Dendritic cell treated with granulocyte-macrophage colony-stimulating factor and Interleukin-4, amounts not matched to agents 40 ng/mL and 50 ng/mL, for 4 days (primary cell): ENCODE data around the gene KRT85.

Source experiments
- H3K27ac Mint-ChIP-seq: one replicate; pipeline ENCODE4 v1.8.0; 2022; ENCODE audit warnings: mild to moderate bottlenecking, mixed read lengths
- H3K27me3 Mint-ChIP-seq: one replicate; pipeline ENCODE4 v1.8.0; 2022; ENCODE audit warnings: mild to moderate bottlenecking, mixed read lengths
- H3K36me3 Mint-ChIP-seq: one replicate; pipeline ENCODE4 v1.8.0; 2022; ENCODE audit warnings: low read depth, mixed read lengths
- H3K4me1 Mint-ChIP-seq: one replicate; pipeline ENCODE4 v1.8.0; 2022; ENCODE audit warnings: low read depth, mixed read lengths
- H3K4me3 Mint-ChIP-seq: one replicate; pipeline ENCODE4 v1.8.0; 2022; ENCODE audit warnings: mild to moderate bottlenecking, moderate library complexity, mixed read lengths
- H3K9me3 Mint-ChIP-seq: one replicate; pipeline ENCODE4 v1.8.0; 2022; ENCODE audit warnings: mixed read lengths
- intact Hi-C: fragments of 100-400 bp; cut with micrococcal nuclease; formaldehyde crosslinking; loops from one replicate; pipeline ENCODE4 v1.15.0; 2022

The KRT85 gene

DNA sequence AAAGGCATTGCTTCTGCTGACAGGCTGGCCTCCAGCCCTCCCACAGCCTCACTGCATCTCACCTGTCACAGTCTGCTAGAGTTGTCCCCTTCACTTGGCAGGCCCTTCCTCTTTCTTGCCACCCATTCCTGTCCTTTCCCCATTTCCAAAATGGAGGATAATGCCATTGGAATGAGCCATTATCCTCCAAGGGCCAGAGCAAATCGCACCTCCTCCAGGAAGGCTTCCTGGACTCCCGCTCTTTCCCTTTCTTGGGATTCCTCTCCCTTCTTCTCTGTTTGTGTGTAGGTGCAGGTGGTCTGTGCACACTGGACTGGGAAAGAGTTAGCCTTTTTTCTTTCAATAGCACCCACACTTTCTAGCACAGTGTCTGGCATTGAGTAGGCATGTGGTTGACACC is 35.1 kb upstream of the KRT85 start:
- H3K27me3 Mint-ChIP-seq = peaks cover 2% of the 10 kb centered on the region
- H3K4me3 Mint-ChIP-seq = no peak overlapping the region
- intact Hi-C loops = no loop called here
- H3K4me1 Mint-ChIP-seq = peaks cover 5% of the 10 kb centered on the region
- H3K9me3 Mint-ChIP-seq = no peaks in the 10 kb centered on the region
- no peaks in the 10 kb centered on the region for H3K36me3 Mint-ChIP-seq
- no peak overlapping the region for H3K27ac Mint-ChIP-seq

DNA sequence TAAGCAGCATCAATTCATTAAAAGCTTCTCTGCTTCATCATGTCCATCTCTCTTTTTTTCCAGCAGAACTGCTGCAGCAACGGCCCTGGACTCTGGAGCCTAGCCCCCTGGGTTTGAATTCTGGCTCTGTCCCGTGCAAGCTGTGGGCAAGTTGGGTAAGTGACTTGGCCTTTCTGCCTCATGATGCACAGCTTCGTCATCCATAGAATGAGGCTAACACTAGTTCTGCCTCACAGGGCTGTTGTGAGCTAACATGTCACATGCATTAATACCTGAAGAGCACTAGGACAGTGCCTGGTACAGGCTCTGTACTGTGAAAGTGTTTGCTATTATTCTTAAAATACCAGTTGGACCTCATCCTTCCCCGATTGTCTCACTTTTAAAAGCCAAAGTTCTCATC is 34.6 kb upstream of the KRT85 start:
- Mint-ChIP-seq H3K27ac (no peak overlapping the region), H3K4me3 (no peak overlapping the region), H3K36me3 (no peaks in the 10 kb centered on the region), H3K4me1 (peaks cover 5% of the 10 kb centered on the region), H3K27me3 (peaks cover 4% of the 10 kb centered on the region), H3K9me3 (no peaks in the 10 kb centered on the region)
- intact Hi-C loops = no loop called here

DNA sequence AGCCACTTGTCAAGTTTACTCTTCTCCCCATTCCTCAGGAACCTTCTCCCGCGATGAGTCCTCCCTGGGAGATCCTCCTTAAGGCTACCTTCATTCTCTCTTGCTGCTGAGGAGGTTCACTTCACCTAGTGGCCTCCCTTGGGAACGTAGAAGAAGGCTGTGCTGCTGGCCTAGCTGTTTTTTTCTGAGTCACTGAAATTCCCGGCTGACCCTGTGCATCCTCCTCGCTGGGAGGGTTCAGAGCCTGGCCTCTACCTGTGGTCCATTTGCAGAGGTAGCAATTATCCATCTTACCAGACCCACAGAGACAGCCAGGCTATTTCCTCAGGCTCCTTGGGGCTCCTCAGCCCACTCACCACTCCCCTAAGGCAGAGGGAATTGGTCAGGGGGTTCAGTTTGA is 34.2 kb upstream of the KRT85 start:
- Mint-ChIP-seq H3K36me3 (no peaks in the 10 kb centered on the region), H3K27ac (no peak overlapping the region), H3K27me3 (peaks cover 6% of the 10 kb centered on the region), H3K9me3 (no peaks in the 10 kb centered on the region), H3K4me3 (no peak overlapping the region), H3K4me1 (peaks cover 5% of the 10 kb centered on the region)
- intact Hi-C loops = no loop called here

DNA sequence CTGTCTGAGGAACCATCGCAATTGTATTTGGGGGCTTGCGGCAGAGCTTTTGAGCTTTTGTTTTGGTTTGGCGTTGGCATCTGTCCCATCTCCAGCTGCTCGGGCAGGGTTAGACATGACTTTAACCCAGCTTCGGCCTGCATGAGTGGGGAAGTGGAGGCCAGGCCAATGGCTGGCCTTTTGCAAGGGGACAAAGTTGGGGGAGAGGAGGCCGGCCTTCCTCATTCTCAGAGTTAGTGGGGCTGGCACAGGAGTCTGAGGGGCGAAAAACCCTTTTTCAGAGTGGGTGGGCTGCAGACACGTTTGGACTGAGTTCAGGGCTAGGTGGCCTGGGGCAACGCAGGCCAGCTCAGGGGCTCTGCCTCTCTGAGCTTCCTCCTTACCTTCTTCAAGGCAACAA is 33.6 kb upstream of the KRT85 start:
- Mint-ChIP-seq H3K9me3 (no peaks in the 10 kb centered on the region), H3K36me3 (no peaks in the 10 kb centered on the region)

DNA sequence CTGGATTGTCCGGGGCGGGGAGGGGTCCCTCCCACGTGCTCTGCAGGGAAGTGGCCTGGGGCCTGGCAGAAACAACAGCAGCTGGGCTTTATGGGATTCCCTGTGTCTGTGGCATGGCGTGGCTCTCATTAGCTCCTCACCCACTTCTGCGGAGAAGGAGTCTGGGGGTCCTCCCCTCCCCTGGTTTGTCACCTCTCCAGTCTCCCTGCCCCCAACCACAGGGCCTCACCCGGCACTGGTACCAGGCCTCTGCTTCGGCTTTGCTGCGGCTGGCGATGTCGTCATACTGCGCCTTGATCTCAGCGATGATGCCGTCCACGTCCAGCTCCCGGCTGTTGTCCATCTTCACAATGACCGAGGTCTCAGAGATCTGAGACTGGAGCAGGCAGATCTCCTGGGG is 32.5 kb upstream of the KRT85 start:
- Mint-ChIP-seq H3K4me1 (peaks cover 5% of the 10 kb centered on the region), H3K4me3 (no peak overlapping the region), H3K36me3 (no peaks in the 10 kb centered on the region), H3K9me3 (no peaks in the 10 kb centered on the region), H3K27me3 (peaks cover 10% of the 10 kb centered on the region), H3K27ac (no peak overlapping the region)
- intact Hi-C loops = no loop called here

More for the DNA sequence above, 33.6 kb upstream of the KRT85 start:
- intact Hi-C loops = no loop called here
- H3K27ac Mint-ChIP-seq = no peak overlapping the region
- no peak overlapping the region for H3K4me3 Mint-ChIP-seq
- H3K27me3 Mint-ChIP-seq = peaks cover 6% of the 10 kb centered on the region
- peaks cover 5% of the 10 kb centered on the region for H3K4me1 Mint-ChIP-seq

DNA sequence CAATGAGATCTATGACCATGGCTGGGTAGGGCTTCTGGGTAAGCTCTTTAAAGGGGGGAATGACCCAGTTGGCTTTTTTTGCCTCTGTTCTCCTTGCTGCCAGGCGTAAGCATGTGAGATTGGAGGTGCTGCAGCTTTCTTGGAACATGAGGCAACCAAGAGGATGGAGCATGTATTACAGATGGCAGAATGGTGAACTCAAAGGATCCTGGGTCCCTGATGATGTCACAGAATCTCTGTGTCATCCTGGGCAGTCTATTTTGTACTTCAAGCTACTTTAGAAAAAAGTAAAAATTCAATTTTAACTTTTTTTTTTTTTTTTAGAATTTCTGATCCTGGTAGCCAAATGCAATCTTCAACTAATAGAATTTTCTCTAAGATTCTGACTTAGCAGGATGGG is 30.9 kb upstream of the KRT85 start:
- Mint-ChIP-seq H3K27me3 (peaks cover 10% of the 10 kb centered on the region), H3K36me3 (no peaks in the 10 kb centered on the region), H3K27ac (no peak overlapping the region), H3K4me1 (peaks cover 4% of the 10 kb centered on the region), H3K4me3 (no peak overlapping the region), H3K9me3 (no peaks in the 10 kb centered on the region)
- intact Hi-C loops = no loop called here

DNA sequence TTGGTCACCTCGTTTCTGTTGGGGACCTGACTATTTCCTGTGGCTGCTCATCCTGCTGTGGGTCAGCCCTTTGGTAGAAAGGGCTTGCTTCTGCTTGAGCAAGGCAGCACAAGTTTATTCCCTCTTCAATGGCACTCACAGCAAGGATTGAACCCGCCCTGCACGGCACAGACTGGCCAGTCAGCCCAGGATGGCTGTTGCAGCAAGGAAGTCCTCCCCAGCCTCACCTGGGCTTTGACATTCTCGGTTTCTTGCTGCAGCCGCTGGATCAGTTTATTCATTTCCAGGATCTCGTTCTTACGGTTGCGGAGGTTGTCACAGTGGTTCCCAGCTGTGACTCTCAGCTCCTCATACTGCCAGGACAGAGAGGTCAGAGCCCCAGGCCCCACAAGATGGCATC is 29.4 kb upstream of the KRT85 start:
- intact Hi-C loops = no loop called here
- Mint-ChIP-seq H3K36me3 (no peaks in the 10 kb centered on the region), H3K4me1 (no peaks in the 10 kb centered on the region), H3K4me3 (no peak overlapping the region), H3K9me3 (no peaks in the 10 kb centered on the region), H3K27me3 (peaks cover 10% of the 10 kb centered on the region), H3K27ac (no peak overlapping the region)

DNA sequence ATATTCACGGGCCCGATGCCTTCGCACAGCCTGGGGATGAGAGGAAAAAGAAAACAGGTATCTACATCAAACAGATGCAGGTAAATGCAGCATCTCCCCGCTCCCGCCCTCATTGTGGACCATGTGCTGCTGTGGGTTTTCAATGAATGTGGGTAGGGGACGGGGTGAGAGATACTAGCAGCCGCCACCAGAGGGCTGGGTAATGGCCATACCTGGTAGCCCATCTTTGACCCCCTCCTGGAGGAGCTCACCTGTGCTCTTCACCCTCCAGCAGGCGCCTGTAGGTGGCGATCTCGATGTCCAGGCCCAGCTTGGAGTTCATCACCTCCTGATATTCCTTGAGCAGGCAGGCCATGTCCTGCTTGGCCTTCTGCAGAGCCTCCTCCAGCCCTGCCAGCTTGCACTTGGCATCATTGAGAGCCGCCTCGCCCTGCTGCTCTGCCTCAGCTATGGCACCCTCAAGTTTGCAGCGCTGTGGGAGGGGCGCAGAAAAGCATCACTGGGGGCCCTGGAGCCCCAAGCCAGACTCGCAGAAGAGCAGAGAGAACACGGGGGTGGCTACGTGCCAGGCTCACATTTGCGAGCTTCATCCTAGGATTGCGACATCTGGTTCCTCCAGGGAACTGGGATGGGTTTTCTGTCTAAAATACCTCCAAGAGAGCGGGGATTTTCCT is 28.6 kb upstream of the KRT85 start:
- intact Hi-C loops = no loop called here
- H3K4me1 Mint-ChIP-seq = no peaks in the 10 kb centered on the region
- H3K27me3 Mint-ChIP-seq = peaks cover 10% of the 10 kb centered on the region

DNA sequence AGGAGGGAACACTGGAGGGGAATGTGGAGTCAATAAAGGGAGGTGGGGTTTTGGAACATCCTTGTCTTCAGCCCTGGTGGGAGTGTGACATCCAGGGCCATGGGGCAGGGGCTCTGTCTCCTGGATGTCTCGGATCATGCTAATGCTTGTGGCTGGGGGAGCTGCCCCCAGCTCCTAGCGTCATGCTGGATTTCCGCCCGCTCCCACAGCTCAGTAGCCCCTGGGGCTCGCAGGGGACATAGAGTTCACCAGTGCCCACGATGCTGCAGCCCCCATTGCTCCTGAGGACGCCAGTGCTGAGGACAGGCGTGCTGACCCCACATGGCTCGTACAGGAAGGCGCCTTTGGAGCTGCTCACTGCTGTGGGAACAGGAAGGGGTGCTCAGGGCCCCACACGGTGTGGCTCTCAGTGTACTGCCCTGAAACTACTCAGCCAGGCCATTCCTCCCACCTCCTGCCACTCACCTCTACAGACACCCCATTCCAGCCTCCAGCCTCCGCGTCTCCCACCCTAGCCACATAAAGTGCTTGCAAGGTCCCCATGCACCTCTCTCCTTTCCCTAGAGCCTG is 27.6 kb upstream of the KRT85 start:
- Mint-ChIP-seq H3K4me3 (no peak overlapping the region), H3K27me3 (peaks cover 10% of the 10 kb centered on the region), H3K9me3 (no peaks in the 10 kb centered on the region), H3K4me1 (peaks cover 5% of the 10 kb centered on the region), H3K27ac (no peak overlapping the region), H3K36me3 (no peaks in the 10 kb centered on the region)
- intact Hi-C loops = no loop called here

More for the DNA sequence above, 28.6 kb upstream of the KRT85 start:
- Mint-ChIP-seq H3K27ac (no peak overlapping the region), H3K36me3 (no peaks in the 10 kb centered on the region), H3K4me3 (no peak overlapping the region), H3K9me3 (no peaks in the 10 kb centered on the region)

DNA sequence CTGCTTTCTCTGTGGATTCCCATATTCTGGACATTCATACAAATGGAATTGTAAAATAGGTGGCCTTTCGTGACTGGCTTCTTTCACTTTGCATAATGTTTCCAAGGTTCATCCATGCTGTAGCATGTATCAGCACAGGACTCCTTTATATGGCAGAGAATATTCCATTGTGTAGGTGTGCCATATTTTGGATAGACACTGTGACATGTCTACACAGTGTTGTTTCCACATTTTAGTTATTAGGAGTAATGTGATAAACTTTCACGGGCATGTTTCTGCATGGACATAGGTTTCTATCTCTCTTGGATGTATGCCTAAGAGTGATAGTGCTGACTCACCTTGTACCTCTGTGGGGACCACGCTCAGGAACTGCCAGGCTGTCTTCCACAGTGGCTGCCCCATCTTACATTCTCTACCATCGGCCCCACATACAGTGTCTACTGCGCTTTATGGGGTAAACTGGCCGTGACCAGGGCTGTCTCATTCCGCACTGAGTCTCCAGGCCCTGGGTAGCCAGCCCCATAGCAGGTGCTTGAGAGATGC is 25.3 kb upstream of the KRT85 start:
- intact Hi-C loops = no loop called here
- no peaks in the 10 kb centered on the region for H3K9me3 Mint-ChIP-seq
- H3K4me1 Mint-ChIP-seq = peaks cover 5% of the 10 kb centered on the region
- H3K27ac Mint-ChIP-seq = no peak overlapping the region
- no peaks in the 10 kb centered on the region for H3K36me3 Mint-ChIP-seq
- H3K27me3 Mint-ChIP-seq = peaks cover 14% of the 10 kb centered on the region
- no peak overlapping the region for H3K4me3 Mint-ChIP-seq

DNA sequence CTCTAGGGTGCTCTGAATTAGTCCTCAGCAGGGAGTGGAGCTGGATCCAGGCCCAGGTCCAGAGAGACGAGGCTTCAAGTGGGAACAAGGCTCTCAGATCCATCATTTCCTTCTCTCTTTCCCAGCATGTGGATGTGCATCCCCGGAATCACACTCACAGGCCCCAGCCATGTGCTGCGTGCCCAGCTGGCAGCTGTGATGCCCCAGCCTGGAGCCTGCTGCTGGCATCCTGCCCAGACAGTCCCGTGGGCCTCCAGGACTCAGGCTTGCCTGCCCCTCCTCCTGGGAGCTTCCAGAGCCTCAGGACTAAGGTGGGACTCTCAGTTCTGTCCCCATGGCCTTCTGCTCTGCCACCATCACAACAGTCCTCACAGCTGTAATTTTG is 24.3 kb upstream of the KRT85 start:
- H3K4me3 Mint-ChIP-seq = no peak overlapping the region
- peaks cover 5% of the 10 kb centered on the region for H3K4me1 Mint-ChIP-seq
- no peaks in the 10 kb centered on the region for H3K9me3 Mint-ChIP-seq
- peaks cover 10% of the 10 kb centered on the region for H3K27me3 Mint-ChIP-seq
- no peak overlapping the region for H3K27ac Mint-ChIP-seq
- intact Hi-C loops = no loop called here
- no peaks in the 10 kb centered on the region for H3K36me3 Mint-ChIP-seq

DNA sequence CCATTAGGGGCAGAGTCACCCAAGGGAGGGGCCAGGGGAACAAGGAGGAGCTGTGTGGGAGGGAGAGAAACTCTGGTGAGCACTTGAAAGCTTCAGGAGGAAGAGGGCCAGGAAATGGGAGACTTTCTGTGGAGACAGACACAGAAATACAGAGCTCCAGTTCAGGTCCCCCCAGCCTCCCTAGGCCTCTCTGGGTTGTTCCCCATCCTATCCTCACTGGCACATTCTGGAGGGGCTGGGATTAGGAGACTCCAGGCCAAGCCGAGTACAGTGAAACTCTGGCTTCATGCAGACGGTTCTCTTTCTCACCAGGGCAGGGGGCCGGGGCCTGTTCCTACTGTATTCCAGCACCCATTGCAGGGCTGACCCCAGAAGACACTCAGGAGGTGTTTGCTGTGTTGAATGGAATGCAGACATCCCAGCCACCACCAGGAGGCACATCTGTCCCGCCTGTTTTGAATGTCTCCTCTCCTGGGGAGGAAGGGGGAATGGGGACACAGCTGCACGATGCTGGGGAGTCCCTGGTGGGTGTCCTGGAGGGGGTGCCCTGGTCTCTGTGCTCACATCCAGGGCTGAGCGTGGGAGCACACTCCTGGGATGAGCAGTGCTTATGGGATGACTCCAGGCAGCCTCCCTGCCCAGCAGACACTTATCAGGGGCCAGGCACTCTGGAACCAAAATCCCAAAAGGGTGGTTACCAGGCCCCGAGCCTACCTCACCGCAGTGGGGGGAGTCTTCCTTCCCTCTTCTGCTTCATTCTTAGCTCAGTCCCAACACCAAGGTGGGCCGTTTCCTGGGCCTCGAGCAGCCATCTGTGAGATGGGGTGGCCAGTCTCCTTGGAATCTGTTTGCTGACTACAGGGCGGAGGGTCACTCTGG is 23.7 kb upstream of the KRT85 start:
- intact Hi-C loops = no loop called here
- H3K36me3 Mint-ChIP-seq = no peaks in the 10 kb centered on the region
- no peak overlapping the region for H3K27ac Mint-ChIP-seq
- peaks cover 5% of the 10 kb centered on the region for H3K4me1 Mint-ChIP-seq
- H3K27me3 Mint-ChIP-seq = peaks cover 10% of the 10 kb centered on the region
- H3K9me3 Mint-ChIP-seq = no peaks in the 10 kb centered on the region
- no peak overlapping the region for H3K4me3 Mint-ChIP-seq

DNA sequence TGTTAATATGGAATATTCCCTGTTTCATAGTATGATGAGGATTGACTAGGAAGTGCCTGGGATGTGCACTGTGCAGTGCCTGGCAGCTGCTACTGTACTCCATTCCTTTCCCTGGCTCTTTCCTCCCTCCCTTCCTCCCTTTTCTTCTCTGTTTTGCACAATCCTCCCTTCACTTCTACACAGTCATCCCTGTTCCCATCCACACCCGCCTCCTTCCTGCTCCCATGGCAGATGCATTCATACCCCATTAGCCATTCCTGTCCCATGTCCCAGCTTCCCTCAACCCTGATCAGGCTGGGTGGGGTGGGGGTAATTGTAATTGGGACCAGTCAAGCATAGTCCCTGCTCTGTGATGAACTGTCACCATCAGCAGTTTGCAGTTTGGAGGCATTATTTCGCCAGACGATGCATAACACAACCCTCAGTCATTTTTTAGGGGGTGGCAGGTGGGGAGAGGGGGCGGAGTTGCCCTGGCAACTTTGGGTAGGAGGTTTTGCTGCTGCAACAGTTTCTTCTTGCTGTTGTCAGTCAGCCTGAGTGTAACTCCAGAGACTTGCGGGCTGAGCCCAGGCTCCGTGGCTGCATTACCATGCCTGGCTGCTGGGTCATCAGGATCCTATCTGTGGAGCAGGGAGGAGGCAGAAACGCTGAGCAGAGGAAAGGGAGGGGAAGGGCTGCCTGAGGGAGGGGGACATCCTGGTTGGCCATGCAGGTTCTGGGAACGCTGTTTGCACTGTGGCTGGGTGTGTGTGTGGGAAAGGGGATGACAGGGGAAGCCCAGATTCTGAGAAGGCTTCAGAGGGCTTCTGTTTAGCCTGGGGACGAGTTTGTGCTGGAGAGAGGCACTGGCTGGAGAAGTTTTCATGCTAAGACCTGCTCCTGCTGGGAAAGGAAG is 22.3 kb upstream of the KRT85 start:
- Mint-ChIP-seq H3K27me3 (peaks cover 5% of the 10 kb centered on the region), H3K36me3 (no peaks in the 10 kb centered on the region), H3K9me3 (no peaks in the 10 kb centered on the region), H3K4me3 (no peak overlapping the region), H3K27ac (no peak overlapping the region), H3K4me1 (peaks cover 5% of the 10 kb centered on the region)
- intact Hi-C loops = no loop called here
